Measurements from ENCODE around the gene CPXM2. TPM values are rescaled to one million over a fixed set of nuclear protein-coding genes. Genes with fewer than 3 reads are reported as not detected.

Gene CPXM2
- total and polyA plus RNA-seq, 4 donors, result 0.05 to 0.92 (median 0.44) TPM

- no peak overlapping the region for H3K9ac ChIP-seq (ENCODE audit: low read depth in 1 of 2, low read length in 2 of 2)
- no peak for DNase-seq (ENCODE audit: low spot score)
- H3K27ac ChIP-seq (ENCODE audit: low read depth in 1 of 2, low read length in 2 of 2), result no peak overlapping the region
- H3K27me3 ChIP-seq (ENCODE audit: control insufficient read depth in 4 of 4, insufficient read depth in 4 of 4, low read length in 3 of 4), result peaks cover 0 to 6% (median 2%) of the 10 kb centered on the region in 4 donors
- no peaks in the 10 kb centered on the region for H3K36me3 ChIP-seq (ENCODE audit: control insufficient read depth in 4 of 4, insufficient read depth in 3 of 4, low read depth in 1 of 4, low read length in 3 of 4)
- H3K9me3 ChIP-seq (ENCODE audit: control insufficient read depth in 4 of 4, low read length in 3 of 4), result no peaks in the 10 kb centered on the region
- H3K4me1 ChIP-seq (ENCODE audit: control insufficient read depth in 4 of 4, insufficient read depth in 4 of 4, low read length in 3 of 4), result no peaks in the 10 kb centered on the region
- H3K4me3 ChIP-seq (ENCODE audit: low read depth in 1 of 3, low read length in 3 of 3), result no peak overlapping the region
- TF ChIP-seq RXRA (IDR thresholded peaks at IDR 0.05) (no peak), REST (IDR thresholded peaks at IDR 0.05) (no peak), HNF4G (IDR thresholded peaks at IDR 0.05) (no peak), FOXA2 (IDR thresholded peaks at IDR 0.05) (no peak), EGR1 (IDR thresholded peaks at IDR 0.05; ENCODE audit: low read depth in 2 of 2) (no peak), RAD21 (IDR thresholded peaks at IDR 0.05) (no peak), FOXA1 (IDR thresholded peaks at IDR 0.05) (no peak), NR2F2 (IDR thresholded peaks at IDR 0.05) (no peak), YY1 (IDR thresholded peaks at IDR 0.05) (no peak), HNF4A (conservative IDR thresholded peaks at IDR 0.05) (no peak), ZBTB33 (IDR thresholded peaks at IDR 0.05) (no peak), ATF3 (IDR thresholded peaks at IDR 0.05) (no peak), GABPA (IDR thresholded peaks at IDR 0.05 in 1 of 2, conservative IDR thresholded peaks at IDR 0.05 in 1 of 2) (no peak), CTCF (IDR thresholded peaks at IDR 0.05; ENCODE audit: low read depth, low read length, missing input control) (no peak), TAF1 (conservative IDR thresholded peaks at IDR 0.05) (no peak), SP1 (IDR thresholded peaks at IDR 0.05) (no peak), MAX (IDR thresholded peaks at IDR 0.05) (no peak)
- WGBS, result 89% methylated on average over 19 of the region's 19 CpGs
Observed at GRCh38 chr10:123857616-123858015, 34.0 kb downstream of the CPXM2 start.
